Right hindlimb (tissue), 1 donor: ENCODE results near the gene CD33.
"Not testable (repeated sequence)": the region's sequence is repeated elsewhere in the genome, so short reads cannot be mapped to it uniquely, and the experiment has no call there.

Experiments used
- DNase-seq: peaks from one replicate; pipeline ENCODE4 v3.0.0-alpha.2; 2018

Gene CD33

DNA sequence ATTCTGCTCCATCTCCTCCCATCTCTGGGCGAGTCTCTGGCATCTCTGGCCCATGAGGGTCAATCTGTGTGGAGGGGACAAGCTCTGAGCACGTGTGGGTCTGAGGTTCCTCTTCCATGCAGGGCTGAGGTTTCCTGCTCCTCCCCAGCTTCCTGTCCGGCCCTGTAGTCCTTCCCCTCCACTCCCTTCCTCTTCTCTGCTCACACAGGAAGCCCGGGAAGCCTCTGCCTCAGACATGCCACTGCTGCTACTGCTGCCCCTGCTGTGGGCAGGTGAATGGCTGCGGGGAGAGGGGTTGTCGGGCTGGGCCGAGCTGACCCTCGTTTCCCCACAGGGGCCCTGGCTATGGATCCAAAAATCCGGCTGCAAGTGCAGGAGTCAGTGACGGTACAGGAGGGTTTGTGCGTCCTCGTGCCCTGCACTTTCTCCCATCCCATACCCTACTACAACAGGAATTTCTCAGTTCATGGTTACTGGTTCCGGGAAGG, 14.0 kb upstream of the CD33 start:
- not testable (repeated sequence) for DNase-seq

DNA sequence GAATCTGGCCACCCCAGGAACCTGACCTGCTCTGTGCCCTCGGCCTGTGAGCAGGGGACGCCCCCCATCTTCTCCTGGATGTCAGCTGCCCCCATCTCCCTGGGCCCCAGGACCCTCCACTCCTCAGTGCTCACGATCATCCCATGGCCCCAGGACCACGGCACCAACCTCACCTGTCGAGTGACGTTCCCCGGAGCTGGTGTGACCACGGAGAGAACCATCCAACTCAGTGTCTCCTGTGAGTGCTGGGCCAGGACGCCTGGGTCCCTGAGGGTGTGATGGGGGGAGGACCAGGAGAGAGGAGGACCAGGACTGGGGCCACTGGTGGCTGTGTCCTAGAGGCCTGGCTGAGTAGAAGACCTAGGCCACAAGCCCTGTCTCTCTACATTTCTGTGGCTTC, 13.0 kb upstream of the CD33 start:
- no peak for DNase-seq

DNA sequence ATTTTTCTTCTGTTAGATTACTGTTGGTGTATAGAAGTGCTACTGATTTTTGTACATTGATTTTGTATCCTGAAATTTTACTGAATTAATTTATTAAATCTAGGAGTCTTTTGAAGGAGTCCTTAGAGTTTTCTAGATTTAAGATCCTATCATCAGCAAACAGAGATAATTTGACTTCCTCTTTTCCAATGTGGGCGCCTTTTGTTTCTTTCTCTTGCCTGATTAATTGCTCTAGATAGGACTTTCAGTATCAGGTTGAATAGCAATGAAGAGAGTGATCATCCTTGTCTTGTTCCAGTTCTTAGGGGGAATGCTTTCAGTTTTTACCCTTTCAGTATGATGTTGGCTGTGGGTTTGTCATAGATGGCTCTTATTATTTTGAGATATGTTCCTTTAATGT, 5.6 kb upstream of the CD33 start:
- DNase-seq = no peak

DNA sequence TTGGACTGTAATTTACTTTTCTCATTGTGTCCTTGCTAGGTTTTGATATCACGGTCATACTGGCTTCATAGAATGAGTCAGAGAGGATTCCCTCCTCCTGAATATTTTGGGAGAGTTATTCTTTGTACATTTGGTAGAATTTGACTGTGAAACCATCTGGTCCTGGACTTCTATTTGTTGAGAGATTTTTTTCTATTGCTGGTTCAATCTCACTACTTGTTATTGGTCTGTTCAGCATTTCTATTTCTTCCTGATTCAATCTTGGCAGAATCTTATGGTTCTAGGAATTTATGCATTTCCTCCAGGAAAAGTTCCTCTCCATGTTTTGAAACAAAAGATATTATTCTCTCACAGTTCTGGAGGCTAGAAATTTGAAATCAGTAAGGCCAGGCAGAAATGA, 4.9 kb upstream of the CD33 start:
- no peak for DNase-seq

DNA sequence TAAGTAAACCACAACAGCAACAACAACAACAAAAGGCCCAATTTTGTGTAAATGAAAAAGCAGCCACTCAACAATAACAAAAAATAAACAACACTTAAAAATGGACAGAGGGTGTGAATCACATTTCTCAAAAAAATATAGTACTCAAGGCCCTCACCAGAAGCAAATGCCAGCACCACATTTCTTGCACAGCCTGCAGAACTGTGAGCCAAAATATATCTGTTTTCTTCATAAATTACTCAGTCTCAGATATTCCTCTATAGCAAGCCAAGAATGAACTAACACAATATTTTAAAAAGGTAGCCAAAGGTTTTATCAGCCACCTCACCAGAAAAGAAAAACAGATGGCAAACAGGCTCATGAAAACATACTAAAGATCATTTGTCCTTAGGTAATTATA, 3.9 kb upstream of the CD33 start:
- no peak for DNase-seq

DNA sequence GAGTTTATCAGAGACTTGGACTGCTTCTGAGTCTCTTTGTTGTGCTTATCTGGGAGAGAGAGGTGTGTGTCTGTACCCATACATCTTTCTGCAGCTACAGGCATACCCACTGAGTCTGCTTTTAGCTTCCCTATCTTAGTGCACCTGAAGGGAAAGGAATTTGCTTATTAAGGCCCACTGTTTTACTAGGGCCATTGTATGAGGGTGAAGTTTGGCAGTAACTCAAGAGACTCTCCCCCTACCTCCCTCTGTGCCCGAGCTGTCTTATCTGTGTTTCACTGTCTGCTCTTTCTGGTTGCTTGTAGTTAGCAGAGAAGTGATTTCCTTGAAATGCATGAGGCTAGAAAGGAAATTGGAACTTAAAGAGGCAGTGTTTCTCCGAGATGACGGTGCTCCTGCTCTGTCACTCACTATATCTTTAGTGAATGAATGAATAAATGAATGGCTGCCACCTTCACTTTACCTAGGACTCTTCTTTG, 678 bp upstream of the CD33 start:
- no peak for DNase-seq

DNA sequence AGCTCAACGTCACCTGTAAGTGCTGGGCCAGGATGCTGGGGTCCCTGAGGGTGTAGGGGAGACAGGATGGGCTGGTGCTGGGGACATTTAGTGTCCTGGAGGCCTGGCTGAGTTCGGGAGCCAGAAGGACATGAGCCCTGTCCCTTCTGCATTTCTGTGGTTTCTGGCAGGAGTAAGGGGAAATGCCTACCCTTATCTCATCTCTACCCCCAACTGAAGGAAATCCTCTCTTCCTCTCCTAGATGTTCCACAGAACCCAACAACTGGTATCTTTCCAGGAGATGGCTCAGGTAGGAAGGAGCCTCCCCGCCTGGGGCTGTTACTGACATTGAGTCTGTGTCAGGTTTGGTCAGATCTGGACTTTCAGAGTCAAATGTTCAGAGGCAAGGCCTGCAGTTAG, 1.2 kb downstream of the CD33 start:
- DNase-seq = no peak

DNA sequence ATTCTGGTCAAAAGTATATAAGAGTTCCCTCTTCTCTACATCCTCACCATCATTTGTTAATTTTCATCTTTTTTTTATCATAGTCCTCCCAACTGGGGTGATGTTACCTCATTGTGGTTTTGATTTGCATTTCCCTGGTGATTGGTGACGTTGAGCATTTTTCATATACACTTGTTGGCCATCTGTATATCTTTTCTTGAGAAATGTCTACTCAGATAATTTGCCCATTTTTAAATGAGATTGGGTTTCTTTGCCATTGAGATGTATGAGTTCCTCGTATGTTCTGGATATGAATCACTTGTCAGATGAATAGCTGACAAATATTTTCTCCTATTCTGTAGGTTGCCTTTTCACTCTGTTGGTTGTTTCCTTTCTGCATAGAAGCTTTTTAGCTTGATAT, 2.4 kb downstream of the CD33 start:
- no peak for DNase-seq

DNA sequence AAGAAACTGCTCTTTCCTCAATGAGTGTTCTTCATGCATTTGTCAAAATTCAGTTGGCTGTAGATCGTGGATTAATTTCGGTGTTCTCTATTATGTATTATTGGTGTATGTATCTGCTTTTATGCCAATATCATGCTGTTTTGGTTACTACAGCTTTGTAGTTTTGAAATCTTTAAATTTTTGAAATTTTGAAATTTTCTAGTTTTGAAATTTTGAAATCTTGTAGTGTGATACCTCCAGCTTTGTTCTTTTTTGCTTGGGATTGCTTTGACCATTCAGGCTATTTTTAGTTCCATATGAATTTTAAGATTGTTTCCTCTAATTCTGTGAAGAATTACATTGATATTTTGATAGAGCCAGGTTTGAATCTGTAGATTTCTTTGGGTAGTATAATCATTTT, 3.1 kb downstream of the CD33 start:
- DNase-seq = no peak

DNA sequence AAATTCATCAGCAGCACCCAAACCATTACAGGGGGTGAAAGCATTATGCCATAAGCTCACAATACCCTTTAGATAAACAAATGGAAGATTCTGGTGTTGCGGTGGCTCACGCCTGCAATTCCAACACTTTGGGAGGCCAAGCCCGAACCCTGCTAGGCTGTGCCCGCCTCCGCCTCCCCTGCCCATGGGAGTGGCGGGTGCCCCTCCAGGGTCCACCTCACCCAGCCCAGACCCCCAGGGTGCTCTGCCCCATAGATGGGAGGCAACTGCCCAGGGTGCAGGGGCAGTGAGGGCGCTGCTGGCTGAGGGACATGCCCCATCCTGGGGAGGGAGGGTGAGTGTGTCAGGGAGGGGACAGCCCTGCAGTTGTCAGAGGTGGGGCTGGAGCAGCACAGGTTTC, 16.0 kb downstream of the CD33 start:
- no peak for DNase-seq

DNA sequence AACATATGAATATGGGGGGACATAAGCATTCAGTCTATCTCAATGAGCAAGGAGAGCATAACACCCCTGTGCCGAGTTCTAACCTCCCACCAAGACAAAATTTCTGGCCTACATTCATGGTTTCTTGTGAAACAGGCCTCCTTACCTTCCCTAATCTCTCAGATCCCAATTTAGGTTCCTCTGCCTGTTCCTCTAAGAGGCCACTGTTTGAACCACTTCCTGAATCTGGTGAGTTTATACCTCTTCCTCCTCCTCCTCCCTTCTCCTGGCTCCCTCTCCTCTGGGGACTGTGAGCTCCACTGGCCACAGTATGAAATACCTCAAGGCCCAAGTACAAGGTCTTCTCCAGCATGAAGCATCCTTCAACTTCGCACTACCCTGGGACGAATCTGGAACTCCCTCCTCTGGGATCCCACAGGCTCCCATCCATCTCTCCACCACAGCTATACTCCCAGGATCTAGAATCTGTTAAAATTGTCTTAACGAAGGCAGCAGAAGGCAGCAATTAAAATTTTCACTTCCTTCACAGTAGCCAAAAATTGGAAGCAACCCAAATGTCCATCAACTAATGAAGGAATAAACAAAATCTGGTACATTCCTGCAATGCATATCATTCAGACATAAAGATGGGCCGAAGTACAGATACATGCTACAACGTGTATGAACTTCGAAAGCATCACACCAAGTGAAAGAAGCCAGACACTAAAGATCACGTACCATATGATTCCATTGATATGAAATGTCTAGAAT, 18.2 kb downstream of the CD33 start:
- DNase-seq = no peak

DNA sequence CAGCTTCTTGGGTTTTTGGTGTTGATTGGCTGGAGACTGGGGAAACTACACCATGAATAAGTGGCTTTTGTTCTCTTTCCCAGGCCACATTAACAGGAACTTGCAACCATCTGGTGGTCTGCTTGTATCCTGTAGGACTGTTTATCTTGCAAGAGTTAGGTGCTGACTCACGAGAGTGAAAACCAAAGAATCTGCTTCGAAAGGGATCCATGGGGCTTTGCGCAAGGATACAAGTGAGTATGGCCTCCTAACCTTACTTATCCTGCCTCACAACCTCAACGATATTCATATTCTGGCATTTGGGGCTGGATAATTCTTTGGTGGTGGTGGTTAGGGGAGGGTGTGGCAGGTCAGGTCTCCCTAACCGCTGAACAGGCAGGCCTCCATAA, 21.3 kb downstream of the CD33 start:
- DNase-seq = no peak

DNA sequence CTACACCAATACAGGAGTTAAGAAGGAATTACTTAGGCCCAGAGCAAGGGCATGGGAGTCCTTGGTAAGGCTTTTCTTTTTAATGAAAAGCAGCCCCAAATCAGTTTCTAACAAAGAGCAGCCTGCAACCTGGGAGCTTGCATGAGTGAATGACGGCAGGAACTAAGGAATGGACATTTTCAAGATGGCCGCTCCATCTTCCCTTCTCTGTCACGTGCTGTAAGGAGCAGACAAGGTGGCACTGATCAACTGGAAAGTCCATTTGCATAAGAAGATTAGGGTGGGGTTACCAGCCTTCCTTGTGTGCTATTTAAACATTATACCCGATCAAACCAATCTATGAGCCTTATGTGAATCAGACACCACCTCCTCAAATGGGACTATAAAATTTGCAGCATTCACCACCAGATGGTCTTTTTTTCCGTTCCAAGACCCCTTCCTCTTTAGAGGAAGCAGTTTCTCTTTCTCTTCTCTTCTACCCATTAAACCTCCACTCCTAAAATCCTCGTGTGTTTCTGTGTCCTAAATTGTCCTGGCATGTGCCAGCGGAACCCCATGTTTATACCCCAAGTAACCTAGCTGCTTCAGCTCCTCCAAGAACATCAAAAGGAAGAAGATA, 23.2 kb downstream of the CD33 start:
- DNase-seq = no peak

DNA sequence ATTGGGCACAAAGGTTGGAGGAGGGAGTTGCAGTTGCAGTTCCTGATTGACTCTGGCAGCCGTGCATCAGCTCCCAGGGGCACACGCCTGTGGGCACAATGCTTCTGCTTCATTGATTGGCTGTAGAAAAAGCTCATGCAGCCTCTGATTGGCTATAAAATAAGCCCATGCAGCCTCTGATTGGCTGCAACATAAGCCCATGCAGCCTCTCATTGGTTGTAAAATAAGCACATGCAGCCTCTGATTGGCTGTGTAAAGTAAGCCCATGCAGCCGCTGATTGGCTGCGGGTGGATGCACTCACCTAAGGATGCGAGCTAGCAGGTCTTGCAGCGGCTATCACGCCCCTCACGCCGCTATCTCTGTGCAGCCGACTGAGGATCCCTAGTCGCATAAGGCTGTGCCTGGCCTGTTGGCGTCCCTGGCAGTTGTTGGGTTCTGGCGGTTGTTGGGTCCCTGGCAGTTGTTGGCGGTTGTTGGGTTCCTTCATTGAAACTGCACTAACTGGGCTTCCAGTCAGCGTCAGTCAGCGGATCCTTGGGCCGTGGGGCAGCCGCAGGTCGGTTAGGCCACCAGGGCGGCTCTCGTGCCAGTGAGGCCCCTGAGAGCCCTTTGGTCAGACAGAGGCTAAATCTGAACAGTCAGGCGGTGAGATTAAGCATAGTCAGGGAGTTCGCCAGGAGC, 26.0 kb downstream of the CD33 start, which contains the start of gene SIGLECL1:
Gene SIGLECL1 (plus strand): TSS at position 295 of the 682 bp plus-strand sequence. CDS start 12,993 bp downstream, outside the sequence.
- no peak for DNase-seq

DNA sequence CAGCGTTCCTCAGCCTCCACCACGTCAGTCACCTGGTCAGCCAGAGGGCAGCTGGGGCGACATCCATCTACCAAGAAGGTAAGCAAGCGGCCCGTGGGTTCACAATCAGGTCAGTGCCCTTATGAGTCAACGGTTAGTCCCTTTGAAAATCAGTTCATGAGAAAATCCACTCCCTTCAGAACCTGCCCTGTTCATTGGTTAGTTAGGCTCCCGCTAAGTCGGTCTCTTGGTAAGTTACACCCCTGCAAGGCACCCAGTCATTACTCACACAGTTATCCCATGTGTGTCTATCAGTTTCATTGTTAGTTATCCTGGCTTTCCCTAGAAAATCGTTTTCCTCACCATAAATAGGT, 26.6 kb downstream of the CD33 start:
- no peak for DNase-seq

DNA sequence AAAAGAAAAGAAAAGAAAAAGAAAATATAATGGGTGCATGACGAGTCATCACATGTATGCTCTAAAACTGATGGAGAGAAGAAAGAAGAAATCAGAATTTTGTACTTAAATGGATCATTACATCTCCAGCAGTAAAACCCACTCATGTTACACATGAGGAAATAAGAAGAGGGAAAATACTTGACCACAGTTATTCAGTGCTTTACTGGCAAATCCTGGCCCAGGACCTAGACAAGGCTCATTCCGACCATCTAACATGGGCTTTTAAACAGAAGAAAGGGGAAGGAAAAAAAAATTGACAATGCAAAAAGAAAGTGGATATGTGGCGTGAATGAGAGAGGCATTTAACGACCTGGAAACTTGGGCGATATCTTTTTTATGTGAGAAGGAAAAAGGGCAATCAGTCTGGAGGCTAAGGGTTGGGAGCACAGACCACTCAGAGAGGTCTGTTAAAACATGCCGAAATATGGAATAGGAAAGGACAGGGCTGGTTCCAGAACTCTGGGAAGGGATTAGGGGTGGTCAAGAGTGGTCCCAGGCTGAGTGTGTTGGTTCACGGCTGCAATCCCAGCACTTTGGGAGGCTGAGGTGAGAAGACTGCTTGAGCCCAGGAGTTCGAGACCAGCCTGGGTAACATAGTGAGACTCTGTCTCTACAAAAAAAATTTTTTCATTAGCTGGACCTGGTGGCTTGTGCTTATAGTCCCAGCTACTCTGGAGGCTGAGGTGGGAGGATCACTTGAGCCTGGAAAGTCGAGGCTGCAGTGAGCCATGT, 27.6 kb downstream of the CD33 start:
- DNase-seq = no peak

DNA sequence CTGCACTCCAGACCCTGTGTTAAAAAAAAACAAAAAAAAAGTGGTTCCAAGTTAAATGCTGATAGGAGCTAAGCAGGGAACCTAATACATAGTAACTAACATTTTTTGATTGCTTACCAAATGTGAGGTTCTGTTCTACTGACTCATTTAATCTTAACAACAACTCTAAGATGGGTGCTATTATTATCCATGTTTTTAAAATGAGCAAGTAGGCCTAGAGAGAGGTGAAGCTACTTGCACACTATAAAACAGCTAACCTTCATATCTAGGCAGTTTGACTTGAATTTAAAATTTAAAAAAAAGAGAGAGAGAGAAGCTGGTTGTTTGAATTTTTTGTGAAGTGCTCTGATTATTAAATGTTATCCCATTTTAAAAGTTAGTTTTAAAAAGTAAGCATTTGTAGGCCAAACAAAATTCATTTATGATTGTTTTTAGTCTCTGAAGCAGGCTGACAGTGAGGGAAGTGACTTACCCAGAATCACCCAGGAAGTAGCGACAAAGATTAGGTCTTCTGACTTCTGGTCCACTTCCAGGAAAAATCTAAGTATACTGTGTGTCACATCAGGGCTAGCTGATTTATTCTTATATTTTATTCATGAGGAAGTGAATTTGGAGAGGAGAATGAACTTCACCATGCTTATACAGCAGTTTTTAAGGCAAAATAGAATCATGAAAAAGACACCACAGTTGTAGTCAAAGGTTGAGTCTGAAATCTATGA, 28.4 kb downstream of the CD33 start:
- DNase-seq = no peak

DNA sequence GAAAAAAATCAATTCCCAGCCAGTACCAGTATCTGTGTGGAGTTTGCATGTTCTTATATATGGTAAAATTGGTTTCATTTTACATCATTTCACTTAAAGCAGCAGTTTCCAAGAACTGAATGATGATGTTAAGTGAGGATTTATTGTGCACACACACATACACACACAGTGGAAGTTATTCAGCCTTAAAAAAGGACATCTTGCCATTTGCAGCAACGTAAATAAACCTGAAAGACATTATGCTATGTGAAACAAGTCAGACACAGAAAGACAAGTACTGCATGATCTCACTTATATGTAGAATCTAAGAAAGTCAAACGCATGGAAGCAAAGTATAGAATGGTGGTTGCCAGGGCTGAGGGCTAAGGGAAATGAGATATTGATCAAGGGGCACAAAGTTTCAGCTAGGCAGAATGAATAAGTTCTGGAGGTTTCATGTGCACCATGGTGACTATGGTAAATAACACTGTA, 31.3 kb downstream of the CD33 start:
- no peak for DNase-seq

DNA sequence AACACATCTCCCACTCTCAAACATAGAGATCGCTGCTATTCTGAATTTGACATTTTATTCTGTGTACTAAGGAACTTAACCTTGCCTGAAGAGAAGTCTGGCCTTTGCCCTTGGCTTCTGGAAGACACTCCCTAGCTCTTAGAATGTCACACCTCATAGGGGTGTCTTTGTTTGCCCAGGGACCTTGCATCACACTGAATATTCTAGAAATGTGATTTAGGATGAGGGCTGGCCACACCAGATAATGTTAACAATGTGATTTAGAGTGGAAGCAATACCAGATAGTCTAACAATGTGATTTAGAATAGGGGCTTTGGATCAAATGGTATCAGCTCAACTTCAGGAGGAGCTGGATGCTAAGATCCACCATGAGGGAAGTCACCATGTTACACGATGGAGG, 32.6 kb downstream of the CD33 start:
- no peak for DNase-seq

DNA sequence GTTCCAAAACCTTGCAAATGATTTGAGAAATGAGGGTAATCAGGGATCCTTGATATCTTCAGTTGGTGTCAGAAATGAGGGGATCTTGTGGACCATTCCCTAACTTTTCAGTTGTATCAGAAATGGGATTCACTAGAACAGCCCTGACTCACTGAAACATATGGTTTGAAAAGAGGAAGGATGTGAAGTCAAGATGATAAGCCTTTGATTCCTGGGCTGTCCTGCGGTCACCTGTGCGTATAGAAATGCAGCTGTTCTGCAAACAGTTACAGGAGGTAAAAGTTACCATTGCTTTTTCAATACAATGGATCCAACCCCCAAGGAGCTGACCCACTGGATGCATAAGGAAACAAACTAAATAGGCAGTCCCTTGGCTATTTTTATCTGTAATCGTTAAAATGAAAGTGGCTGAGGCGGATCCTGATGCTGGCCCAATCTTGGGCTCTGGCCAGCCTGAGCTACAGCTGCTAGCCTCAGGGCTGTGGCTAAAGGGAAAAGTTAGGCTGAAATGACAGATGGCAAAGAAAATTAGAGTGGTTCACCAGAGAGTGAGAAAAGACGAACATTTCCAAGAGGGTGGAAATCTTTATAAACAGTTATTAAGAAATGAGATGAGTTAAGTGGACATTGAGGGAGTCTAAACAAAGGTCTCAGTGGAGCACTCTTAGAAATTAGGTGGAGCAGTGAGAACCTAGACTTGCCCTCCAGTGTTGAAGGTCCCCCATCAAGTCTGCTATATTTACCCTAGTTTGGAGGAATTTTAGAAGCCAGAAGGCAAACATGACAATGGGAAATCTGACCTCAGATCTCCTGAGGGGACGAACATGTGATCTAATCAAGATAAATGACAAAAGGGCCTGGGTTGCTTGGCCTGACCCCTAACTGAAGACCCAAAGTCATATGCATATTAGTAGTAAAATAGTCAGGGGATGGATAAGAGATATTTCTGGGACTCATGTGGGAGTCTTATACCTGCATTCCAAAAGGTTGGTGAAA, 33.6 kb downstream of the CD33 start:
- DNase-seq = no peak
